Endodermal cell (in vitro differentiated cells): ENCODE measurements around the gene HNRNPUL1. TPM values are rescaled to one million over a fixed set of nuclear protein-coding genes. Genes with fewer than 3 reads are reported as not detected.

ENCODE experiments used
- DNase-seq: peaks from one replicate; pipeline ENCODE4 v3.0.0-alpha.2; 2017
- H3K27ac ChIP-seq: 2 replicates; pipeline ENCODE4 v1.5.1; 2013; ENCODE audit warnings: mild to moderate bottlenecking, low read depth, low read length, moderate library complexity
- H3K27me3 ChIP-seq: 2 replicates; pipeline ENCODE4 v1.6.1; 2013; ENCODE audit warnings: mild to moderate bottlenecking, low read length, moderate library complexity; ENCODE audit not compliant: insufficient read depth, control insufficient read depth, poor library complexity, severe bottlenecking
- H3K36me3 ChIP-seq: 2 replicates; pipeline ENCODE4 v1.7.0; 2013; ENCODE audit warnings: mild to moderate bottlenecking, low read length, moderate library complexity; ENCODE audit not compliant: control insufficient read depth, insufficient read depth
- H3K4me1 ChIP-seq: one replicate; pipeline ENCODE4 v1.7.0; 2013; ENCODE audit warnings: low read length; ENCODE audit not compliant: control insufficient read depth, insufficient read depth
- H3K4me3 ChIP-seq: 2 replicates; pipeline ENCODE4 v1.5.1; 2013; ENCODE audit warnings: mild to moderate bottlenecking, low read length, moderate library complexity
- H3K9ac ChIP-seq: 2 replicates; pipeline ENCODE4 v1.6.1; 2013; ENCODE audit warnings: mild to moderate bottlenecking, low read length, moderate library complexity; ENCODE audit not compliant: poor library complexity, severe bottlenecking; ENCODE audit errors: extremely low read depth
- H3K9me3 ChIP-seq: 2 replicates; pipeline ENCODE4 v1.6.1; 2013; ENCODE audit warnings: mild to moderate bottlenecking, low read length, moderate library complexity; ENCODE audit not compliant: control insufficient read depth
- H3K27ac Mint-ChIP-seq: 2 replicates; pipeline ENCODE4 v1.8.0; 2020; ENCODE audit warnings: mixed read lengths
- H3K27me3 Mint-ChIP-seq: 2 replicates; pipeline ENCODE4 v1.8.0; 2021; ENCODE audit warnings: mild to moderate bottlenecking, mixed read lengths; ENCODE audit not compliant: insufficient read depth
- H3K36me3 Mint-ChIP-seq: 2 replicates; pipeline ENCODE4 v1.8.0; 2020; ENCODE audit warnings: low read depth, mixed read lengths
- H3K4me1 Mint-ChIP-seq: 2 replicates; pipeline ENCODE4 v1.8.0; 2020; ENCODE audit warnings: mixed read lengths
- H3K4me3 Mint-ChIP-seq: 2 replicates; pipeline ENCODE4 v1.8.0; 2020; ENCODE audit warnings: mild to moderate bottlenecking, moderate library complexity, mixed read lengths
- H3K9me3 Mint-ChIP-seq: 2 replicates; pipeline ENCODE4 v1.8.0; 2020; ENCODE audit warnings: mild to moderate bottlenecking, mixed read lengths
- CTCF ChIP-seq: fragments of 200-600 bp; sonication (generic); conservative IDR thresholded peaks from 2 replicates; pipeline ENCODE4 v1.5.0; 2021; ENCODE audit warnings: antibody characterized with exemption, mild to moderate bottlenecking
- WGBS, 2 experiments: methylation state at CpG; one replicate each; pipeline versions ENCODE4 v1.1.5 to v1.1.7; 2013; ENCODE audit warnings: missing lambda C conversion rate in 2 of 2, mixed read lengths in 1 of 2; ENCODE audit not compliant: insufficient coverage in 1 of 2, insufficient read length in 1 of 2; 5-methylcytosine and 5-hydroxymethylcytosine counted together
- total RNA-seq, 2 donors: library from RNA; stranded (reverse); fragmentation: NEBNext Ultra II Directional in 1 of 2; extraction: Animal tissue kit (Norgen Biotek cat#: 25700) in 1 of 2; gene quantifications; 2 replicates in 1 of 2; 3 replicates in 1 of 2; pipeline ENCODE4 v1.2.1, GENCODE V29; 2021

HNRNPUL1 gene
- total RNA-seq, 2 donors from 2014 or later, result 211 to 225 TPM

GRCh38 chr19:41309180-41310032 is 45.2 kb downstream of the HNRNPUL1 start:
- Histone ChIP-seq H3K4me1 (peaks cover 7% of the 10 kb centered on the region), H3K4me3 (peak overlapping the region; percentile 91), H3K27me3 (no peaks in the 10 kb centered on the region), H3K27ac (peak overlapping the region; percentile 85), H3K9me3 (no peaks in the 10 kb centered on the region), H3K9ac (peak overlapping the region; percentile 68), H3K36me3 (peaks cover 68% of the 10 kb centered on the region)
- Mint-ChIP-seq H3K27me3 (peaks cover 2% of the 10 kb centered on the region), H3K4me1 (peaks cover 19% of the 10 kb centered on the region), H3K36me3 (peaks cover 55% of the 10 kb centered on the region), H3K9me3 (no peaks in the 10 kb centered on the region), H3K4me3 (peak overlapping the region; percentile 96), H3K27ac (peak overlapping the region; percentile 100)
- no peak for TF ChIP-seq CTCF
- DNase-seq, result peak; percentile 59
- WGBS, 2 experiments, result 48 to 56% methylated on average over 21 to 26 of the region's 26 CpGs

GRCh38 chr19:41310033-41310831 is 46.1 kb downstream of the HNRNPUL1 start, which contains the start of gene CCDC97:
CCDC97 (plus strand) TSS chr19:41310172; CDS start chr19:41310311, 139 bp downstream.
- H3K27me3 Mint-ChIP-seq, result peaks cover 2% of the 10 kb centered on the region
- peaks cover 49% of the 10 kb centered on the region for H3K36me3 Mint-ChIP-seq
- H3K4me3 Mint-ChIP-seq, result peak within 1 kb of the TSS; percentile 96
- Histone ChIP-seq H3K9me3 (no peaks in the 10 kb centered on the region), H3K9ac (peak within 1 kb of the TSS; percentile 68), H3K4me1 (peaks cover 7% of the 10 kb centered on the region), H3K27ac (peak within 1 kb of the TSS; percentile 85), H3K4me3 (peak within 1 kb of the TSS; percentile 91), H3K27me3 (no peaks in the 10 kb centered on the region), H3K36me3 (peaks cover 63% of the 10 kb centered on the region)
- 0% methylated on average over 24 to 47 of the region's 47 CpGs for WGBS, 2 experiments
- H3K27ac Mint-ChIP-seq, result peak within 1 kb of the TSS; percentile 100
- H3K4me1 Mint-ChIP-seq, result peaks cover 19% of the 10 kb centered on the region
- no peaks in the 10 kb centered on the region for H3K9me3 Mint-ChIP-seq
- peak; percentile 95 for DNase-seq
- no peak for TF ChIP-seq CTCF

GRCh38 chr19:41311072-41311471 is 46.9 kb downstream of the HNRNPUL1 start:
- H3K36me3 Mint-ChIP-seq, result peaks cover 46% of the 10 kb centered on the region
- H3K27ac ChIP-seq, result no peak overlapping the region
- peaks cover 19% of the 10 kb centered on the region for H3K4me1 Mint-ChIP-seq
- H3K9me3 ChIP-seq, result no peaks in the 10 kb centered on the region
- WGBS, 2 experiments, result 76 to 91% methylated on average over 5 of the region's 5 CpGs
- peak overlapping the region; percentile 91 for H3K4me3 ChIP-seq
- TF ChIP-seq CTCF, result no peak
- H3K9me3 Mint-ChIP-seq, result no peaks in the 10 kb centered on the region
- H3K27me3 ChIP-seq, result no peaks in the 10 kb centered on the region
- H3K36me3 ChIP-seq, result peaks cover 63% of the 10 kb centered on the region
- DNase-seq, result no peak
- H3K27me3 Mint-ChIP-seq, result peaks cover 2% of the 10 kb centered on the region
- peaks cover 7% of the 10 kb centered on the region for H3K4me1 ChIP-seq
- H3K27ac Mint-ChIP-seq, result peak overlapping the region; percentile 100
- H3K9ac ChIP-seq, result peak overlapping the region; percentile 68
- H3K4me3 Mint-ChIP-seq, result peak overlapping the region; percentile 96
